H1 (cell line): Measurements from ENCODE around the gene KRT6C. TPM values are rescaled to one million over a fixed set of nuclear protein-coding genes. Genes with fewer than 3 reads are reported as not detected.

ENCODE experiments used
- CTCF ChIA-PET: fragments of 300-600 bp; sonication (Branson Sonifier 250); formaldehyde crosslinking; loops from one replicate; lab custom pipeline; 2021; ENCODE audit not compliant: partially characterized antibody; lab: Charles Lee
- POLR2A ChIA-PET: fragments of 300-600 bp; sonication (Branson Sonifier 250); formaldehyde crosslinking; loops from one replicate; lab custom pipeline; 2021; ENCODE audit warnings: inconsistent platforms; ENCODE audit not compliant: partially characterized antibody; lab: Charles Lee
- DNase-seq, 2 experiments: peaks; one replicate each; pipeline versions ENCODE4 v3.0.0 to v3.0.0-alpha.2; 2010 to 2022; ENCODE audit warnings: low spot score in 2 of 2, low read depth in 1 of 2, mixed read lengths in 1 of 2
- FAIRE-seq: peaks from 2 replicates; lab custom pipeline; 2011; peaks lifted over from hg19 to GRCh38; lab: Jason Lieb, UNC
- H2AFZ ChIP-seq: 2 replicates; pipeline ENCODE4 v1.8.1; 2012; ENCODE audit warnings: low read length, inconsistent platforms
- H2AK5ac ChIP-seq: 2 replicates; pipeline ENCODE4 v1.6.1; 2013; ENCODE audit warnings: low read depth, low read length
- H2BK120ac ChIP-seq: replicated peaks from 2 replicates; pipeline ENCODE3; 2013; ENCODE audit warnings: low read depth, low read length, inconsistent platforms
- H2BK12ac ChIP-seq: 2 replicates; pipeline ENCODE4 v1.6.1; 2013; ENCODE audit warnings: low read depth, low read length
- H2BK15ac ChIP-seq: 2 replicates; pipeline ENCODE4 v1.6.1; 2013; ENCODE audit warnings: low read length
- H2BK20ac ChIP-seq: 2 replicates; pipeline ENCODE4 v1.6.1; 2013; ENCODE audit warnings: low read length
- H2BK5ac ChIP-seq: 2 replicates; pipeline ENCODE4 v1.6.1; 2013; ENCODE audit warnings: low read depth, low read length
- H3K14ac ChIP-seq: 2 replicates; pipeline ENCODE4 v1.6.1; 2013; ENCODE audit warnings: inconsistent platforms; ENCODE audit not compliant: insufficient read length
- H3K18ac ChIP-seq: 2 replicates; pipeline ENCODE4 v1.6.1; 2013; ENCODE audit warnings: low read length; ENCODE audit errors: extremely low read depth
- H3K23ac ChIP-seq: 2 replicates; pipeline ENCODE4 v1.6.1; 2013; ENCODE audit warnings: inconsistent platforms; ENCODE audit not compliant: insufficient read length
- H3K23me2 ChIP-seq: 2 replicates; pipeline ENCODE4 v1.6.1; 2013; ENCODE audit warnings: low read depth, low read length
- H3K27ac ChIP-seq: 2 replicates; pipeline ENCODE4 v1.6.1; 2011; ENCODE audit warnings: low read depth, low read length, inconsistent platforms
- H3K27me3 ChIP-seq, 4 experiments: replicated peaks in 1 of 4; 1 replicate in 1 of 4; 2 replicates in 3 of 4; pipeline versions ENCODE4 v1.6.1 to v1.8.1; 2011 to 2013; ENCODE audit warnings: low read length in 3 of 4, mild to moderate bottlenecking in 3 of 4, inconsistent platforms in 2 of 4, mixed read lengths in 2 of 4, moderate library complexity in 1 of 4; ENCODE audit not compliant: control insufficient read depth in 3 of 4, insufficient read depth in 3 of 4; ENCODE audit errors: extremely low read depth in 1 of 4
- H3K36me3 ChIP-seq, 4 experiments: 2 replicates each; pipeline versions ENCODE4 v1.6.1 to v1.8.1; 2011 to 2013; ENCODE audit warnings: mild to moderate bottlenecking in 4 of 4, low read length in 3 of 4, moderate library complexity in 2 of 4, control low read depth in 1 of 4, inconsistent platforms in 1 of 4; ENCODE audit not compliant: insufficient read depth in 4 of 4, control insufficient read depth in 2 of 4
- H3K4ac ChIP-seq: replicated peaks from 2 replicates; pipeline ENCODE3; 2013; ENCODE audit warnings: low read length, low read depth, mixed read lengths, inconsistent platforms; ENCODE audit not compliant: insufficient read length
- H3K4me1 ChIP-seq, 4 experiments: replicated peaks in 1 of 4; 1 replicate in 1 of 4; 2 replicates in 3 of 4; pipeline versions ENCODE4 v1.6.1 to v1.8.1; 2011 to 2013; ENCODE audit warnings: low read length in 3 of 4, inconsistent platforms in 2 of 4, mixed read lengths in 1 of 4; ENCODE audit not compliant: insufficient read depth in 4 of 4, control insufficient read depth in 3 of 4
- H3K4me2 ChIP-seq, 2 experiments: 2 replicates each; pipeline versions ENCODE4 v1.6.1 to v1.8.1; 2011 to 2013; ENCODE audit warnings: low read depth in 2 of 2, low read length in 2 of 2, control low read depth in 1 of 2, inconsistent platforms in 1 of 2, mild to moderate bottlenecking in 1 of 2; ENCODE audit not compliant: insufficient read depth in 1 of 2
- H3K4me3 ChIP-seq, 4 experiments: fragments of 200-600, 300-600 bp in 1 of 4; sonication (generic), shearing (Covaris generic), sonication (Bioruptor Twin) in 1 of 4; 2 replicates each; pipeline versions ENCODE4 v1.5.1 to v1.8.1; 2011 to 2016; ENCODE audit warnings: low read length in 4 of 4, low read depth in 3 of 4, control low read depth in 2 of 4, inconsistent platforms in 2 of 4, mild to moderate bottlenecking in 2 of 4, mixed read lengths in 1 of 4, moderate library complexity in 1 of 4; ENCODE audit not compliant: insufficient read depth in 2 of 4; ENCODE audit errors: extremely low read depth in 1 of 4
- H3K56ac ChIP-seq: replicated peaks from 2 replicates; pipeline ENCODE3; 2013; ENCODE audit warnings: low read depth, mild to moderate bottlenecking, mixed read lengths, low read length, inconsistent platforms; ENCODE audit not compliant: insufficient read length
- H3K79me1 ChIP-seq: 2 replicates; pipeline ENCODE4 v1.6.1; 2013; ENCODE audit warnings: low read depth, low read length, control low read depth
- H3K79me2 ChIP-seq, 2 experiments: 2 replicates each; pipeline versions ENCODE4 v1.6.1 to v1.8.1; 2012 to 2013; ENCODE audit warnings: low read length in 2 of 2, mild to moderate bottlenecking in 2 of 2, inconsistent platforms in 1 of 2; ENCODE audit not compliant: insufficient read depth in 2 of 2, control insufficient read depth in 1 of 2
- H3K9ac ChIP-seq, 4 experiments: replicated peaks in 1 of 4; 1 replicate in 1 of 4; 2 replicates in 3 of 4; pipeline versions ENCODE4 v1.6.1 to v1.8.1; 2011 to 2013; ENCODE audit warnings: low read depth in 3 of 4, low read length in 3 of 4, control low read depth in 2 of 4, mild to moderate bottlenecking in 2 of 4, moderate library complexity in 2 of 4, inconsistent platforms in 1 of 4; ENCODE audit errors: extremely low read depth in 1 of 4
- H3K9me3 ChIP-seq, 2 experiments: 2 replicates each; pipeline versions ENCODE4 v1.6.1 to v1.8.1; 2012 to 2013; ENCODE audit warnings: mild to moderate bottlenecking in 2 of 2, moderate library complexity in 2 of 2, control low read depth in 1 of 2, inconsistent platforms in 1 of 2, low read depth in 1 of 2, low read length in 1 of 2, mixed read lengths in 1 of 2; ENCODE audit not compliant: insufficient read depth in 2 of 2
- H4K20me1 ChIP-seq, 2 experiments: replicated peaks in 1 of 2; 2 replicates each; pipeline versions ENCODE3 to v1.8.1; 2011 to 2013; ENCODE audit warnings: inconsistent platforms in 2 of 2, low read length in 2 of 2, mild to moderate bottlenecking in 1 of 2; ENCODE audit not compliant: insufficient read depth in 2 of 2, control insufficient read depth in 1 of 2
- H4K5ac ChIP-seq: 2 replicates; pipeline ENCODE4 v1.6.1; 2013; ENCODE audit warnings: low read length, low read depth, mixed read lengths, inconsistent platforms; ENCODE audit not compliant: insufficient read length
- H4K8ac ChIP-seq: 2 replicates; pipeline ENCODE4 v1.8.0; 2013; ENCODE audit warnings: mild to moderate bottlenecking, moderate library complexity, low read length, inconsistent platforms; ENCODE audit not compliant: insufficient read depth; ENCODE audit errors: extremely low read depth
- H4K91ac ChIP-seq: replicated peaks from 2 replicates; pipeline ENCODE3; 2013; ENCODE audit warnings: low read length, mixed read lengths, inconsistent platforms; ENCODE audit not compliant: insufficient read length
- CBX5 ChIP-seq: fragments of 300-800, 300-1000 bp; sonication (generic); IDR thresholded peaks from 2 replicates; pipeline ENCODE4 v1.7.1; 2016; ENCODE audit warnings: antibody characterized with exemption, low read length, low read depth
- POU5F1 ChIP-seq: IDR thresholded peaks from 2 replicates; pipeline ENCODE4 v1.6.1; 2011; ENCODE audit warnings: low read depth, mild to moderate bottlenecking, low read length, moderate library complexity
- SIRT6 ChIP-seq: IDR thresholded peaks from one replicate; pipeline ENCODE4 v1.7.1; 2012; ENCODE audit warnings: low read length, inconsistent platforms
- SP1 ChIP-seq: IDR thresholded peaks from 2 replicates; pipeline ENCODE4 v1.6.1; 2011; ENCODE audit warnings: low read depth, low read length
- WGBS, 2 experiments: shearing (Covaris generic) in 1 of 2; methylation state at CpG; one replicate each; pipeline versions ENCODE4 v1.1.6 to v1.1.7; 2013 to 2015; ENCODE audit warnings: low lambda C conversion rate in 2 of 2, mixed read lengths in 2 of 2, inconsistent platforms in 1 of 2, low coverage in 1 of 2, missing lambda C conversion rate in 1 of 2; ENCODE audit not compliant: insufficient replicate concordance in 2 of 2, insufficient coverage in 1 of 2, insufficient read length in 1 of 2; ENCODE audit errors: extremely low coverage in 1 of 2, missing lambda C conversion rate in 1 of 2; 5-methylcytosine and 5-hydroxymethylcytosine counted together
- polyA plus RNA-seq, 7 experiments: library from polyadenylated mRNA; depleted of rRNA in 3 of 7; stranded (reverse) in 5 of 7; unstranded in 2 of 7; fragments of >200 nt in 5 of 7; fragments of 200-250 nt in 2 of 7; gene quantifications; 1 replicate in 5 of 7; 2 replicates in 1 of 7; 4 replicates in 1 of 7; pipeline versions ENCODE4 v1.2.1 to v1.2.3, GENCODE V29; 2011 to 2013; ENCODE audit warnings: missing spikeins in 2 of 7, mixed read lengths in 2 of 7
- total RNA-seq: library from RNA; stranded (reverse); fragmentation: NEBNext Ultra II Directional; extraction: Animal tissue kit (Norgen Biotek cat#: 25700); gene quantifications from 2 replicates; pipeline ENCODE4 v1.2.1, GENCODE V29; 2021

KRT6C gene
- total and polyA plus RNA-seq, 2 of the 8 experiments (the other 6 are each of a cell fraction or from before 2014, with no cell fraction given): not detected

GRCh38 chr12:52425466-52425865 is 48.1 kb downstream of the KRT6C start:
- Histone ChIP-seq H3K4me1 (no peaks in the 10 kb centered on the region; a peak in 2 of 7 replicates), H3K4me3 (no peak overlapping the region)

More at GRCh38 chr12:52425466-52425865, 48.1 kb downstream of the KRT6C start:
- POLR2A ChIA-PET: no interaction called here
- Histone ChIP-seq H3K79me2 (no peaks in the 10 kb centered on the region), H4K5ac (no peak overlapping the region), H3K23me2 (no peaks in the 10 kb centered on the region; the same call in 1 of the 2 replicates), H2AK5ac (no peak overlapping the region), H3K27ac (no peak overlapping the region), H2AFZ (no peak overlapping the region), H2BK15ac (no peak overlapping the region), H3K56ac (no peak overlapping the region), H2BK120ac (no peak overlapping the region), H4K20me1 (no peaks in the 10 kb centered on the region), H4K91ac (no peak overlapping the region), H4K8ac (no peak overlapping the region), H3K14ac (no peak overlapping the region), H3K4me2 (no peak overlapping the region), H3K27me3 (no peaks in the 10 kb centered on the region), H2BK20ac (no peak overlapping the region), H3K23ac (no peak overlapping the region), H3K9me3 (no peaks in the 10 kb centered on the region), H3K9ac (no peak overlapping the region), H3K18ac (no peak overlapping the region), H3K36me3 (no peaks in the 10 kb centered on the region), H2BK5ac (no peak overlapping the region), H2BK12ac (no peak overlapping the region), H3K4ac (no peak overlapping the region), H3K79me1 (no peaks in the 10 kb centered on the region)
- CTCF ChIA-PET: interaction anchor here (1.0 to 5.1 kb wide), 8 partner anchors 11 to 282 kb away, joined by 3 to 29 read pairs (median 4); no protein-coding TSS in a partner anchor
- FAIRE-seq (no peak), DNase-seq (no peak)
- TF ChIP-seq SP1 (no peak), CBX5 (no peak), POU5F1 (no peak), SIRT6 (no peak)
- 94% methylated on average over 4 of the region's 5 CpGs; no CpG with 5 or more reads in 1 of the 2 experiments for WGBS, 2 experiments
